GM19438 (cell line): Measurements from ENCODE around the gene NCOR1.
"Not testable (repeated sequence)": the region's sequence is repeated elsewhere in the genome, so short reads cannot be mapped to it uniquely, and the experiment has no call there.

ENCODE experiments used
- ATAC-seq: cut with Tn5 transposase; IDR thresholded peaks from one replicate; pipeline ENCODE4 v1.9.1; 2021; ENCODE audit warnings: low read depth; ENCODE audit not compliant: unreplicated experiment

The NCOR1 gene

GRCh38 chr17:16101440-16101839 is 113.9 kb downstream of the NCOR1 start:
- no peak for ATAC-seq

- no peak for ATAC-seq
Observed at GRCh38 chr17:16100737-16101400, 114.5 kb downstream of the NCOR1 start.

- no peak for ATAC-seq
Observed at GRCh38 chr17:16091773-16092172, 123.6 kb downstream of the NCOR1 start.

GRCh38 chr17:16086957-16087356 is 128.4 kb downstream of the NCOR1 start:
- ATAC-seq: no peak

- ATAC-seq: no peak
Observed at GRCh38 chr17:16085066-16085699, 130.2 kb downstream of the NCOR1 start.

- no peak for ATAC-seq
Observed at GRCh38 chr17:16083223-16083622, 132.1 kb downstream of the NCOR1 start.

GRCh38 chr17:16081507-16082087 is 133.7 kb downstream of the NCOR1 start:
- ATAC-seq: no peak

GRCh38 chr17:16080366-16080765 is 135.0 kb downstream of the NCOR1 start:
- no peak for ATAC-seq

GRCh38 chr17:16075949-16076348 is 139.4 kb downstream of the NCOR1 start:
- no peak for ATAC-seq

GRCh38 chr17:16074423-16074822 is 140.9 kb downstream of the NCOR1 start:
- no peak for ATAC-seq

GRCh38 chr17:16073845-16074244 is 141.5 kb downstream of the NCOR1 start:
- no peak for ATAC-seq

GRCh38 chr17:16072031-16072430 is 143.3 kb downstream of the NCOR1 start:
- ATAC-seq: no peak

- no peak for ATAC-seq
Observed at GRCh38 chr17:16068323-16068722, 147.0 kb downstream of the NCOR1 start.

GRCh38 chr17:16066125-16066524 is 149.2 kb downstream of the NCOR1 start:
- ATAC-seq: no peak

GRCh38 chr17:16061631-16062030 is 153.7 kb downstream of the NCOR1 start:
- no peak for ATAC-seq

GRCh38 chr17:16055139-16055538 is 160.2 kb downstream of the NCOR1 start:
- not testable (repeated sequence) for ATAC-seq

GRCh38 chr17:16052486-16052885 is 162.8 kb downstream of the NCOR1 start:
- ATAC-seq: no peak

GRCh38 chr17:16050844-16051243 is 164.5 kb downstream of the NCOR1 start:
- ATAC-seq: no peak

- no peak for ATAC-seq
Observed at GRCh38 chr17:16048811-16049449, 166.4 kb downstream of the NCOR1 start.

GRCh38 chr17:16046966-16047365 is 168.4 kb downstream of the NCOR1 start:
- no peak for ATAC-seq

GRCh38 chr17:16044487-16044886 is 170.8 kb downstream of the NCOR1 start:
- ATAC-seq: no peak
